NCI-H146 treated with DMSO at 0.1 percent for 48 hours (cell line): ENCODE measurements around the gene HP1BP3.
"Not testable (repeated sequence)": the region's sequence is repeated elsewhere in the genome, so short reads cannot be mapped to it uniquely, and the experiment has no call there.

Source experiments
- DNase-seq: peaks from one replicate; lab custom pipeline; 2025; ENCODE audit not compliant: unreplicated experiment; lab: John Stamatoyannopoulos, UW

HP1BP3 gene

DNA sequence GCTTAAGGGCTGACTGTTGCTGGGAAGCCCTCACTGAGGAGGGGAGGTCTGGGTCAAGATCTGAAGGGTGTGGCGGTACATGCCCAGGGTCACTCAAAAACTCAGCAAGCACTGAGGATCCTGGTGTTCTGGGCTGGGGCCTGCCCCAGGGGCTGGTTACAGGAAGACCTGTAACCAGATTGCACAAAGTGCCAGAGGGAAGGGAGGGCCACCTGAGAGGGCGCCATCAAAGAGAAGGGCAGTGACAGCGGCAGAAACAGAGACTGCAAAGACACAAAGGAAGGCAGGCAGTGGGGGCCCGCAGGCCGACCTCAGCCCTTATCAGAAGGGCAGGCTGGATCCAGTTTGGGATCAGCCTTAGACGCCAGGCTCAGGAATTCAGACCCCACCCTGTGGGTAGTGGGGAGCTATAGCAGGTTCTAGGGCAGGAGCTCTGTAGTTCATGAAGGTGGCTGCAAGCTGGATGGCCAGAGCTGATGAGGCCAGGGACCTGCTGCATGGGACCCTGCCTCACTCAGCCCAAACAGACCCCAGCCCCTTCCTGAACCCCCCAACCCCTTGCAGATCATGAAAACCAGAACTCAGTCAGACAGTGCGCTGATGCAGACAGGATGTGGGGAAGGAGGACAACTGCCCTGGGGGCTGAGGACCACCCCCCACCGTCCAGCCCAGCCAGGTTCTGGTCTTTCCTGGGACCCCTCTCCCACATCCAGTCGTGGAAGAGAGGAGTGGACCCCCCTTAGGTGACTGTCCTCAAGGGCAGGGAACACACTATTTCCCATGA is 58.5 kb downstream of the HP1BP3 start:
- DNase-seq, result no peak

DNA sequence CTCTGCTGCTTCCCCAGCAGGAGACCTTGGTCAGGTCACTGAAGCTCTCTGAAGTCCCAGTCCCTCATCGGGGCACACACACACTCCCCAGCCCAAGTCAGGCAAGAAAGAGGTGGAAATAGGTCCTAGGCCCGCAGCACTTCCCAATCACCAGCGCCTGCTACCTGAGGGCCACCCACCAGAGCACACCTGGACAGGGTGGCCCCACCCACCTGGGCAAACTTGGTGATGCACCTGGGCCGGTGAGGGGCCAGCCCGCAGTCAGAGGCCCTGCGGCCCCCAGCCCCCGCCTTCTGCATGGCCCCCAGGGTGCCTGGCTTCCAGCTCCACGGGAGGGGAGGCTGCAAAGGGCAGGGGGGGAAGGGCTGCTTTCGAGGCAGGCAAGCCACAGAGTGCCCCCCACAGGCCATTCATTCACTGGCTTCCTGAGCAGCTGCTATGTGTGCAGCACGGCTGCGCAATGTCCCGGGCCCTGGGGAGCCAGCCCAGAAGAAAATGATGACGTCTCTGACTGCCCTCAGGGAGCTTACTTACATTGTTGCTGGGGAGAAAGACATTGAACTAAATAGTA is 59.3 kb downstream of the HP1BP3 start:
- peak; percentile 21 for DNase-seq

DNA sequence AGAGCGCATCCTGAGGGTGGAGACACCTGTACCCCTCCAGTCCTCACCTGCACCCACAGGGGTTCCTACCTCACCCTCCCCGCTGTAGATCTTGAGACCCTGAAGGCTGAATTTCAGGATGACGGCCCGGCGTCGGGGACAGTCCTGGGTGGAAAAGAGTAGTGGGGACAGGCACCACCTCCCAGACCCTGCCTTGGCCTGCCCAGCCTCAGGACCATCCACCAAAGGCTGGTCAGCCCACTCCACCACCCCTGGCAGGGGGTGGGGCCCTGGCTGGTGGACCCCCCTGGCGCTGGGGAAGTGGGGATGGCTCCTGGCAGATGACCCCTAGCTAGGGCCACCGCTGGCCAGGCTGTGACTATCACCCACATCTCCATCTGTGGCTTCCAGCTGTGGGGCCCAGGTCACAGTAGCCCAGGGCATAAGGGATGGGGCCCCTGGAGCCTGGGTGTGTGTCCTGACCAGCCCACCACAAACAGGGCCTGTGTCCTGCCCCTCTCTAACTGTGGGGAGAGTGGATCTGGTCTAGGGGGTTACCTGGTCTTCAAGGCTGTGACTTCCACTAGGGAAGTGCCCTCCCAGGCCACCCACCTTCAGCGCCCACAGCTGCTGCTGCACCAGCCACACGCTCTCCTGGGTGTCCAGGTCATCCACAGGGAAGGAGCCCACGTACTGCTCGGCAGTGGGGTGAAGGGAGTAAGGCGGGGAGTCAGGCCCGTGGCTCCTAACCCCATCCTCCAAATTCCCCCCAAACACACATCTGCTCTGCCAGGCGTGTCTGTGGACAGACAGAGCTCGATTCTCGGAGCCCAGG is 60.0 kb downstream of the HP1BP3 start:
- no peak for DNase-seq

DNA sequence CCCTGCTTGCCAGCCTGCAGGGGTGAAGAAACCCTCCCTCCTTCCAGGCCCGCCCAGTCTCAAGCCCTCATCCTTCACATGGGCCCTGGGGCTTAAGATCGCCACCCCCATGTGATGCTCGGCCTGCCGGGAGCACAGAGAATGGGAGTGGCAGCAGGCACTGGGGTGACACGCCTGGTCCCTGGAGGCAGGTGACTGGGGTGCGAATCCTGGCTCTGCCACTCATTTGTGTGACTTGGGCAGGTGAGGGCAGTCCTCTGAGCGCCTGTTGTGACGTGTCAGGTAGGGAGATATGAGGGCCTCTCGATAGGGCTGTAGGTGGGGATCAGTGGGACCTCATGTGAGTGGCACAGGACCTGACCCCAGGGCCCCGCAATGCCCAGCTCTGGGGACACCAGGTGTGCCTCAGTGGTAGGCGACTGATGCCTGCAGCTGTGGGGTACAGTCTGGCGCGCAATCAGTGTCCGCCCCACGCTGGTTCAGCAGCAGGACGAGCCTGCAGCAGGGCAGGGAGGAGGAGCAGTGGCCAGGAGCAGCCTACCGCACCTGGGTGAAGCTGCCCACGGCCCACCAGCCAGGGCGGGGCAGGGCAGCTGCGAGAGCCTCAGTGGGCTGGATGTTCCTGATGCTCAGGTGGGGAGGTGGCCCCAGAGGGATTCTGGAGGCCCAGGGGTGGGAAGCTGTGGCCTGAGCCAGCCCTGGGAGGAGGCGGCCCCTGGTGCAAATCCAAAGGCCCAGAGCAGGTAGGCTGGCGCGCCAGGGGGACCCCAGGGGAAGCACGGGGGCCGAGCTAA is 60.8 kb downstream of the HP1BP3 start:
- DNase-seq, result no peak

DNA sequence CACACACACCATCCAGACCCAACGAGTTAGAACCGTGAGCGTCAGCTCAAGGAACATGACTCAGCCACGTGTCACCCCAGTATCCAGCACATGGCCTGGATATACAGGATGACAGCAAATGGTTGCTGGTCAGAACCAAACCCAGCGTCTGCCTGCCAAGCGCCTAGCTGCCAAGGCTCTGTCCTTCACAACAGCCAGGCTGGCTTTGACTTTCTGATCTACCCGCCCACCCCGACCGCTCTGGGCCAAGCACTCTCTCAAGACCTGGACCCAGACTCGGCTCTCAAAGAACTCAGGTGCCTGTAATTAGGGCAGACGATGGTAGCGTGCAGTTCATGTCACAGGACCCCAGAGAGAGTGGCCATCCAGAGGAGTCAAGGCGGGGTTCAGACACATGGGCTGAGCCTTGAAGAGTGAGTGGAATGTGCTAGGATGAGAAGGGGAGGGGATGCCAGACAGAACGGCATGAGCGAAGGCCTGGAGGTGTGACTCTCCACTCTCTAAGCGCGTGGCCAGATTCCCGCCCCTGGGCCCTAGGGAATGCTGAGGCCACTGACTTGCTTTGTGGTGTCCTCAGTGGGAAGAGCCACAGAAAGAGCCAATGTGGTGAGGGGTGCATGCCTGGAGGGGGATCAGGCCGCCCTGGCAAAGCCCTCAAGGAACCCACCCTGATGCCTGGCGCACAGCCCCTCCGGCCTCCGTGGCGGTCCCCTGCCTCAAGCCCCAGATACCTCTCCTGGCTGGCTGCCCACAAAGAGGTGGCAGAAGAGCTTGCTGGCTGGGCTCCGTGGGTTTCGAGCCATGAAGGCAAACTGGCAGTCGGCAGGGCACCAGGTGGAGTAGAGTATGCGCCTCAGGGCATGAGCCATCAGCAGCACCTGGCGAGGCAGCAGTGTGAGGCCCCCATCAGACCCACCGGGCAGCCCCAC is 61.7 kb downstream of the HP1BP3 start:
- no peak for DNase-seq

DNA sequence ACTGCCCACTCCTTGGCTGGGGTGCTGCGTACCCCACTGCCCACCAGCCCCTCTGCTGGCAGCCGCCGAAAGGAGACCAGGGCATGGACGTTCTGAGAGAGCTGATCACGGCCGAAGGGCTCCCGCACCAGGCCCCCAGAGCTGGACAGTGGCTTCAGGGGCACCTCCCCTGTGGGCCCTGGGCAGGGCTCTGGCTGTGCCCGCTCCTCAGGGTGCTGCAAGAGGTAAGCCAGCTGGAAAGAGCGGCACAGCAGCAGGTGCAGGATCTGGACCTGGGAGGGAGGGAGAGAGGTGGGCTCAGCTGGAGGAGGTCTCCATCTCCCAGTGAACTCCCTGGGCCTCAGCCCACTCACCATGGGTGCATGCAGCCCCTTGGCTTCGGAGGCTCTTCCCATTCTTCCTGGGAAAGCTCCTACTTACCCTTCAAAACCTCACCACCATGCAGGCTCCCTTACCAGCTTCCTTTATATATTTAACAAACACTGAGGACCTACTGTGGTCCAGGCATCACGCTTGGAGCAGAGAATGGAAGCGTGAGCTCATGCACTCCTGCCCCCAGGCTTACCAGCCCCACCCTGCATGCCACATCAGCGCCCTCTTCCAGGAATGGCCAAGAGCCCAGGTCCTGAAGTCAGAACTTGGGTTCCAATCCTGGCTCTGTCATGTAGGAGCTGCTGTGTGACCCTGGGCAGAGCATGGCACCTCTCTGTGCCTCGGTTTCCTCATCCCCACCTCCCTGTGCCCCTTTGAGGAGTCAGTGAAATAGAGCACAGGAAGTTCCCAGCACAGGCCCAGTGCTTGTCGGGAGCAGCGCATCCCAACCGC is 62.5 kb downstream of the HP1BP3 start:
- DNase-seq, result no peak

DNA sequence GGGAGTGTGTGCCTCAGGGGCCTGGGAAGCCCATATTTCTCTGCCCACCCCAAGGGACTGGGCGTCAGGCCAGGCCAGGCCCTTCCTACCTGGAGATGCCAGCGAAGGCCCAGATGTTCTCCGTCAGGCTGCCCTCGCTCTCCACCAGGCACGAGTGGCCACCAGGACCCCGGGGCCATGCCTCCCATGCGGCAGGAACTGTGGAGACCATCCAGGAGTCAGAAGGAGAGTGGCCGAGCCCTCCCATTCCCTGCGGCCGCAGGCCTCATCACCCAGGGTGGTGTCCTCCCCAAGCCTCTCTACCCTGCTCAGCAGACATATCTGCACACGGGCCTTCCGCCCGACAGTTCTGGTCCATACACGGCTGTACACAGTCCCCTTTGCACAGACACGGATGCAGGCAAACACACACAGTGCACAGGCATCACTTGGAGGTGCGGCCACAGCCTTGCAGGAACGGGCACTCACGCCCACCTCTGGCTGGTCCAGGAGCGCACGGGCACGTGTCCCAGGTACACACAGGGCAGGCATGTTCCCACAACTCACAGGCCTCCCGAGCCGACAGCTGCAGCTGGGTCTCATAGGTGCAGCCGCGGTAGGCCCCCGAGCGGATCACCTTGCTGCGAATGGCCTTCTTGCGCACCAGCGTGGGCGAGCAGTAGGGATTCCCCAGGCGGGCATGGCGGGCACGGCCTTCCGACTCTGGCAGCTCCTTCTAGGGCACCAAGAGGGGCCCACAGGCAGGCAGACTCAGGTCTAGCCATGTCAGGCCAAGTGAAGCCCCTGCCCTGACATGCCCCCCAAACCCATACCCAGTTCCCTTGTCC is 63.4 kb downstream of the HP1BP3 start:
- no peak for DNase-seq

DNA sequence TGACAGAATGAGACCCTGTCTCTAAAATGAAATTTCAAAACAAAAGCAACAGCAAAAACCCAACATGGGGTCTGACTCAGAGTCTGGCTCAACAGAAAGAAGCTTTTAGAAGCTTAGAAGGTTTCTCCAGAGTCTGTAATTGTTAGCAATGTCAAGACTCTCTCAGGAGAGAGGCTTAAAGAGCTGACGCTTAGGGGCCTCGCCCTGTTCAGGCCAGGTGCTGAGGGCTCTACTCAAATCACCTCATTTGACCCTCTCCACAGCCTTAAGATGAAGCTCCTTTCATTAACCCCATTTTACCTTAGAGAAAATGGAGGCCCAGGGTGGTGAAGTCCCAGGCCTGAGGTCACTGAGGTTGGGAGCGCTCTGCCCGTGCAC is 64.0 kb downstream of the HP1BP3 start:
- DNase-seq, result no peak

DNA sequence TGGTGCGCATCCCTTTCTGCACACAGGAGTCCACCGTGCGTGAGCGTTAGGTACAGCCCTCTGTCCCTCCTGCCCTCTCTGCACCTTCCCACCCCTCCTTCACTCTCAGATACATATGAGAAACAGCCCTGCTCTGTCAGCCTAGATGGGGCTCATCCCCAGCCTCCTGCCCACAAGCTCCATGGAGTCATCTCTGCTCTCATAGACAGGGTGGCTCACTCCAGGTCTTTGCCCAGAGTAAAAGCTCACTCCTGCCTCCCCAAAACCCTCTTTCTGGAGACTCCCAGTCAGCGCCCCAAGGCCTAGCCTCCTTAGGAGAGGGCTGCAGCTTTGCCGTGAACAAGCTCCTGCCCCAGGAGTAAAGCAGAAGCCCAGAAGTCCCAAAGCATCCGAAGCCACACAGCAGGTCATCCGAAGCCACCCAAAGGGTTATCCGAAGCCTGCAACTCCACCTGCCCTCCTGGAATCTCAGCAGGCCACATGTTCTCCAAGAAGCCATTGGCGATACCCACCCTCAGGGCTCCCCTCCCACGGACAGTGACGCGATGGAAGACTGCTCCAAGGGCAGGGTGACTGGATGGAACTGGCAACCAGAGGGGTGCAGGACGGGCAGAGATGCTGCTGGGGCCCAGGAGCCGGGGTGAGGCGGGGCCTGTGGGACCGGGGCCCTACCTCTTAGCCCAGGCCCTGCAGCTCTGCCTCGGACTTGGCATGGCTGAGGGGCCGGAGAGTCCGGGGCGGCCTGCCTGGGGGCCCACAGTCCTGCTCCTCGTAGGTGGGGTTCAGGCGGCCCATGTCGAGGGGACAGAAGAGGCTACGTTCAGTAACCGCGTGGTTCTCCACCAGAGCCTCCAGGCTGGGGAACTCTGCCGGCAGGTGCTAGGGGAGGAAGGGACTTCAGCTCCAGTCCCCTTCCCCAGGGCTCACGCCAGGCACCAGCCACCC is 65.7 kb downstream of the HP1BP3 start:
- no peak for DNase-seq

DNA sequence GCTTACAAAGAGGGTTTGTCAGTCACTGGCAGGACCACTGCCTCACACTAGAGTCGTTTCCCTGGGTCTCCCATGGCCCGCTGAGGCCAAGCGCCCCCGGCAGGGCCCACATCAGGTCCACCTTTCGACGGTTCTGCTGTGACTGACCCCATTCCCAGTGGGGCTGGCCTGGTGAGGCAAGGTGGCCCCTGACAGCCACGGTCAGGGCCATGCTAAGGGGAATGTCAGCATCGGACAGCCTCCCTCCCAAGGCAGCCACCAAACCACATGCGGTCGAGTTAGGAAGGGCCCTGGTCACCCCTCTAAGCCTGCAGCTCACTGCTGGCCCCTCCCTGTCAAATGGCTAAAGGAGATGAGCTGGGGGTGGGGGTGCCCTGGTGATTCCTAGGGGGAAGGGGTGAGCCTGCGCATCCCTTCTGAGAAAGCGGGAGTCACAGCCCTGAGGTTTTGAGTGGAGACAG is 66.4 kb downstream of the HP1BP3 start:
- no peak for DNase-seq

DNA sequence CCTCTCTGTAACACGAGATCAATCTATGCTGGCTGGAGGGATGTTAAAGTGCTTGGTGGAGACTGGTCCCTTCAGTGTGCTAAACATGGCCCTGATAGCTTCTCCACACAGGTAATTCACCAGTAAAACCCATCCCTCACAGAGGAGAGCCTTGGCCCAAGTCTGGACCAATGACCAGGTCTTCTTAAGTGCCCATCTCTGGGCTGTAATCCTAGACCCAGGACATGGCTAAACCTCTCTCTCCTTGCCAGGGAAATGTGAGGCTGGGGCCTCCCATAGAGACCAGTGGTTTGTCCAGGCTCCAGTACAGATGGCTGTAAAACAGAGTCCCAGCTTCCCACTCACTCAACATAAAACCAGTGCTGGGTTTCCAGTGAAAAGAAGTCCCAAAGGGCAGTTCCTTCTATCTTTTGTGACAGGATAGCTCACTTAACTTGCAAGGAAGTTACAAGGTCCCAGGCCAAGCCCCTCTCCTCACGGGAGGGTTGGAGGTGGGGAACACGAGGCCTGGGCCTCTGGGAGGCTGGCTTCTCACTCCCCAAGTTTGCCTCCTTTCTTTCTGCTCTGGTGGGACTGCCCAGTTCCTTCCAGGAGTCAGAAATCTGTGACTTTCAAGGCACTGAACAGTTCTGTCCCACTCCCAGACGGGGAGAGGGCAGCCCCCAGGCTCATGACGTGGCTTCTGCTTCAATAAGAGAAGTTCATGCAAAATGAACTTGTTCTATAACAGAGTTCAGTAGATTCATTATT is 67.1 kb downstream of the HP1BP3 start:
- DNase-seq, result no peak

DNA sequence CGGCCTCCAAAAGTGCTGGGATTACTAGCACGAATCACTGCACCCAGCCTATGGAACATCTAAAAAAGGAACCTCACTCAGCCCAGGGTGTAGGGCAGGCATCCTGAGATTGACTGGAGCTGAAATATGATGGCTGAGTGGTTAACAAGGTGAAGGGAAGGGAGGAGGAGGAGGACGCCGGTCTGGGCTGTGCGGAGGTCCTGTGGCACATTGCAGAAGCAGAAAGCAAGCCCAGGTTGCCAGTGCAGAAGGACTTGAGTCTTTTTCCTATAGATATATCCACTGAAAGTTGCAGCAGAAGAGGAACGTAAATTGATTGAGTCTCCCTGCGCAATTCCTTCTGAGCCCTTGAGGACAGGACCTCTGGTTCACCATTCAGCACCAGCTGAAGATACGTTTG is 67.8 kb downstream of the HP1BP3 start:
- DNase-seq, result no peak

DNA sequence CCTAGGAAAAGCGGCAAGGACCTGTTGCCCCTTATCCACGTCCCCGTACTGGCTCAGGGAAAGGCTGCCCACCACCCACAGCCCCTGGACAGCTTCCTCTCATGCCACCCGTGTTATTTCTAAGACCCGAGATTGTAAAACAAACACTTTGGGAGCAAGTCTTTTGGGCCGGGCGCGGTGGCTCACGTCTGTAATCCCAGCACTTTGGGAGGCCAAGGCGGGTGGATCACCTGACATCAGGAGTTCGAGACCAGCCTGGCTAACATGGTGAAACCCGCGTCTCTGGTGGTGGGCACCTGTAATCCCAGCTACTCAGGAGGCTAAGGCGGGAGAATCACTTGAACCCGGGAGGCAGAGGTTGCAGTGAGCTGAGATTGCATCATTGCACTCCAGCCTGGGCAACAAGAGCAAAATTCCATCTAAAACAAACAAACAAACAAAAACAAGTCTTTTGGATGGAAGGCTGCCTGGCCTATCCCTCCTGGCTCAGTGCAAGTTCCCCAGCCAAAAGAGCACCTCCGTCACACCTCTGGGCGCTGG is 68.7 kb downstream of the HP1BP3 start:
- not testable (repeated sequence) for DNase-seq

DNA sequence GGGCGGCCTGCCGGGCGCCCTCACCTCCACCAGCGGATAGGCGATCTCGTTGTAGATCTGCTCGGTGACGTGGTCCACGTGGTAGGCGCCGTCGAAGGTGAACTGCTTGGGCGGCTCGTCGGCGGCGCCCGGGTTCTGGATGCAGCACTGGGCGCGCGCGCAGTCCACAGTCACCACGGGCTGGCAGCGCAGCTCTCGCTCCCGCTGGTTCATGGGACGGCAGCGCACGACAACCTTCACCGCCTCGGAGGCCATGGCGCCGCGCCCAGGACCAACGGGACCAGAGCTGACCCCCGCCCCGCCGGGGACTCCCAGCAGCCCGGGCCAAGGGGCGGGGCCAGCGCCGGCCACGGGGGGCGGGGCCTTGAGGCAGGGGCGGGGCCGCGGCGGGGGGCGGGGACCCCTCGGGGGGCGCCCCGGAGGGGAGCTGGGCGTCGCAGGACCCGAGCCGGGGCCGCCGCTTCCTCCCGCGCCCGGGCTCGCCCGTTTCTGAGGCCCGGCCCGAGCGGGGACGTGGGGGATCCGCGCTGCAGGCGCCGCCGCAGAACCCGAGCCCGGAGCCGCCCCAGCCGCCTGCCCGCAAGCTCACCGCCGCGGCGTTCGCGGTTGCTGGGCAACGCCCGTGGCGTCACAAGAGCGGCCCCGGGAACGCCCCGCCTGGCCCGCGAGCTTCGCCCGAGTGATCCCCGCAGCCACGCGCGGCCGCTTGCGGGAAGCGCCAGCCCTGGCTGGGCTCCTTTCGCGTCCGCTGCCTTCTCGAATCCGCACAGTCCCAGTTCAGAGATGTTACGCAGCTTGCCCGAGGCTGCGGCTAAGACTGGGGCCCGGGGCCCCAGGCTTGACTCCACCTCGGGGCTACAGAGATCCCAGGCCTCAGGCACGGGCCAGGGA is 69.4 kb downstream of the HP1BP3 start, which contains the start of gene KIF17:
Gene KIF17 (minus strand): TSS at position 556 of the 891 bp plus-strand sequence. CDS start 301 bp downstream, at position 255.
- DNase-seq, result no peak

DNA sequence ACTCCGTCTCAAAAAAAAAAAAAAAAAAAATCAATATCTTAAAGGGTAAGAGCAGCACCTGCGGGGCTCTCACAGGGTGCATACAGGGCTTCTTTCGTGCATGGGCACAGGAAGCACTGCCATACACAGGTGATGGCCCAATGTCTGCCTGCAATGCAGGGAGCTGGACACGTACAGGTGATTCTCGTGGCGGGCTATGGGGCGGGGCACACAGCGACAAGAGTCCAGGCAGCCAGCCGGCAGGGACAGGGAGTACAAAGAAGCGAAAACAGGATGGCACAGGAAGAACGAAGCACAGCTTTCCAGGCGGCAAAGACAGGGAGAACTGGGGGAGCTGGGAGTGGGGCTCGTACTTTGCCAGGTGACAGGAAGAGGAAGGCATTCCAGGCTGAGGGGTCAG is 70.9 kb downstream of the HP1BP3 start:
- no peak for DNase-seq
